NCI-H526 (cell line): Measurements from ENCODE around the gene HAGH.

Source experiments
- DNase-seq, 2 experiments: peaks; one replicate each; lab custom pipeline; 2025; lab: John Stamatoyannopoulos, UW

HAGH gene

DNA sequence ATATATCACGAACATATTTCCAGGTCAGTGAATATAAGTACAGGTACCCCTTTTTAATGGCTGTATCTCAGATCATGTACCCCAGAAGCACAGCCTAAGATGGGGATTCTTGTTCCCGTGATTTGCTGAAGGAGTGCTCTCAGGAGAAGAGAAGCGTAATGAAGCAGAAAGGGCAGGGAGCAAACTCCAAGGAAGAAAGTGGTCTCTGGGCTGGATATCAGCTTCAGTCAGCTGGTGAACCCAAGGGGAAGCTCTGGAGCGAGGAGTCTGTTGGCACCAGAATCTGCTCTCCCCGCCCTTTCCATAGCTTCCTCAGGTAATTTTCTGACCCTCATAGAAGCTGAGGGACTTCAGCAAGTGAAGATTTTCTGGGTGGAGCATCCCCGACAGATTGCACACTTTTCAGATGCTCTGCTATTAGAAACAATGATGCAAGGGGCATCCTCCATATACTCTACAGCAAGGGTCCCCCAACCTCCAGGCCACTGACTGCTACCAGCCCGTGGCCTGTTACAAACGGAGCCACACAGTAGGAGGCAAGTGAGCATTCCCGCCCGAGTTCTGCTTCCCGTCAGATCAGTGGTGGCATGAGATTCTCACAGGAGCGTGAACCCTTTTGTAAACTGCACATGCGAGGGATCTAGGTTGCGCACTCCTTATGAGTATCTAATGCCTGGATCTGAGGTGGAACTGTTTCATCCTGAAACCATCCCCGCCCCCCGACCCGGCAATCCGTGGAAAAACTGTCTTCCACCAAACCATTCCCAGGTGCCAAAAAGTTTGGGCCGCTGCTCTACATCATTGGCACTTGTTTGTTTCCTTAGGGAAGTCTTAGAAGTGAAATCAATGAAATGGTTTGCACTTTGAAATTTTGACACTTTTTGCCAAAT lies 4.8 kb upstream of the HAGH start:
- DNase-seq = no peak

DNA sequence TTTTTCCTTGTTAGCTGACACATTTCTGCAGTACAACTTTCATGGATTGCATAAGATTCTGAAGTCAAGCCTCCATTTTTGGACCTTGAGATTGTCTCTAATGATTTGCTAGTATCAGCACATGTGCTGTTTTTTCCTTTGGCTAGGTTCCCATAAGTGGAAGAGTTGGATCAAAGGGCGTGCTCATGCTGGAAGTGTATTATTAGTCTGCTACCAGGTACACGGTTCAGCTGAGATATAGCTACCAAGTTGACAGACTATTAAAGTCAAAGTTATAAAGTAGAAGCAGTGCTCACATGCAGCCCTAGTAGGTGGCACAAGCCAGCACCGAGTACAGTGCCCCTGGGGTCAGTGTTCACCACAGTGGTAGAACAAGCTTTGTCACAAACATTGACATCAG lies 3.6 kb upstream of the HAGH start:
- DNase-seq = no peak

DNA sequence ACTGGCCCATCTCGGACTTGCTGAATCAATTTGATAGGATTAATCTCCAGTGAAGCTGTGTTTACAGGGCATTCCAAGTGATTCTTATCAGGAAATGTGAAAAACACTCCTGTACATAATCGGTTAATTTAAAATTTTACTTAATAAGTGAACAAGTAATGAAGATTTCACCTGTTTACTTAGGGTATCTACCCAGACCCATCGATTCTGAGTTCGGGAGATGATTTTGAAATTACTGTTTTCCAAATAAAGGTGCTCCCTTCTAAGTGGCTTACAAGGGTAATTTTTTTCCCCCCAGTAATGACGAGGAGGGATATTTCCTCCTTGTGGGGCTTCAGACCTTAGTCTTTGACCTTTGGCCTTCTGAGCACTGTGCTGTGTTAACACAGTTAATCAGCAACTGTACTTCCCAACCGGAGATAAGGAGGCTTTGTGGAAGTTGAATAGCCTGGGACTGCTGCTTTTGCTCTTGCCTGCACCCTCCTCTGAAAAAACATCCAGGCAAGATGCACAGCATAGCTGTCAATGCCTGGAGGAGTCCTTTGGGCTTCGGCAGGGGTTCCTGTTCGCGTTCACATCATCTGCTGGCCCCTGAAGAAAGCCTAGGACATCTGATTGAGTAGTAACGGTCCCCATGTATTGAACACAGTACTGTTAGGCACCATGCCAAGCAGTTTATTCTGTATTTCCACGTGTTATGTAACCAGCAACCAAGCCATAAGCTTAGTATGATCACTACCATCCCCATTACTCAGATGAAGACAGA lies 2.2 kb upstream of the HAGH start:
- DNase-seq = no peak

DNA sequence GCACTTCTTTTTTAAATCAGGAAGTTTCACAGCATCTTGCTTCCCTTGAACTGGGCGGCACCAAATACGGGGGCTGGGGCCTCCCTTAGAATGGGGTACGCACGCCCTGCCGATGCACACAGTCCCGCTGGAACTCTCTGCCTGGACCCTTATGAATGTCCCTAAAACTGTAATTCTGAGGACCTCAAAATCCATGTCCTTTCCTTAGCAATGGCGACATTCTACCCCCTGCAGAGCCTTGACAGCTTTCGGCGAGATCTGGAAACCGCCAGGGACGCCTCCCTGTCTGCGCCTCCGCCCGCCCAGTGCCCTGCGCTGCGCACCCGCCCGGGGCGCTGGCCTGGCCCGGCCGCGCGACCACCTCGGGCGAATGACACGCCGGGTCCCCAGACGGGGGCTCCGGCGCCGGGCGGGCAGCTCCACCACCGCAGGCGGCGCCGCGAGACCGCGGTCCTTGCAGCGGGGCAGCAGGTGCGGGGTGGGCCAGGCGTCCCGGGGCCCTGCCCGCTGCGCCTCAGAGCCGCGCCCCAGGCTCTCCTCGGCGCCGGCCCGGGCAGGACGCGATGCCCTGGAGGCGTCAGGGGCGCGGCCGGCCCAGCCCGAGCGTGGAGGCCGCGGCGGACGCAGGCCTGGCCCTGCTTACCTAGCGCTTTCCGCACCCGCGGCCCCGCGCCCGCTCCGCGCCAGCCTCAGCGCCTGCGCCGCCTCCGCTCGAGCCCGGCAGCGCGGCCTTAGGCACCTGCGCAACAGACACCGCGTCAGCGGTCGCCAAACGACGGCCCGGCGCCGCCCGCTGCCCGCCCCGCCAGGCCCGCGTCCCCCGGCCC lies 548 bp downstream of the HAGH start:
- DNase-seq = peak in 1 of 2 experiments; percentile 71

DNA sequence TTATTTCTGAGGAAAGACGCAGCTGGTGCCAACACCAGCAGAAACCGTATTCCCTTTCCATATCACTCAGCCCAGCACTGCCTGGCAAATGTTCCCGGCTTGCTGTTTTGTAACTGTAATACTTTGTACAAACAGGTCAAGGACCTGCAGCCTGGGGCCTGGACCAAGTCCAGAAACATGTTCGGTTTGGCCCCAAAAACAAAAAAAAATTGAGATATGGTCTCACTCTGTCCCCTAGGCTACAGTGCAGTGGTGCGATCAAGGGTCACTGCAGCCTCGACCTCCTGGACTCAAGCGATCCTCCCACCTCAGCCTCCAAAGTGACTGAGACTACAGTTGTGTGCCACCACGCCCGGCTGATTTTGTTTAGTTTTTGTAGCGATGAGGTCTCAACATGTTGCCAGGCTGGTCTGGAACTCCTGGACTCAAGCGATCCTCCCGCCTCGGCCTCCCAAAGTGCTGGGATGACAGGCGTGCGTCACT lies 1.2 kb downstream of the HAGH start:
- no peak for DNase-seq

DNA sequence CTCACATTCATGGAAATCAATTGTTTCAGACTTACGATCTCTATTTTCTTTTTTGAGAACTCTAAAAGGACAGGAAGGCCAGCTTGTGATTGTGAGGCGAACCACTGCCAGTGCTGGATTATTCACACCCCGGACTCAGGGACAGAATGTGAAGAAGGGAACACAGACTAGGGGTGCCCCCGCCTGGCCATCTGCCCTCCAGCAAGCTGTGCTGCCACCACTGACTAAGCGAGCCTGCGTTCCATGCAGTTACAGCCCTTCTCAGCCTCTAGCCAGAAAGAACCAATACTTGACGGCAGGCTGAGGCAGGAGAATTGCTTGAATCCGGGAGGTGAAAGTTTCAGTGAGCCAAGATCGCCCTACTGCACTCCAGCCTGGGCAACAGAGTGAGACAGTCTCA lies 2.8 kb downstream of the HAGH start:
- DNase-seq = peak in 1 of 2 experiments; percentile 35

DNA sequence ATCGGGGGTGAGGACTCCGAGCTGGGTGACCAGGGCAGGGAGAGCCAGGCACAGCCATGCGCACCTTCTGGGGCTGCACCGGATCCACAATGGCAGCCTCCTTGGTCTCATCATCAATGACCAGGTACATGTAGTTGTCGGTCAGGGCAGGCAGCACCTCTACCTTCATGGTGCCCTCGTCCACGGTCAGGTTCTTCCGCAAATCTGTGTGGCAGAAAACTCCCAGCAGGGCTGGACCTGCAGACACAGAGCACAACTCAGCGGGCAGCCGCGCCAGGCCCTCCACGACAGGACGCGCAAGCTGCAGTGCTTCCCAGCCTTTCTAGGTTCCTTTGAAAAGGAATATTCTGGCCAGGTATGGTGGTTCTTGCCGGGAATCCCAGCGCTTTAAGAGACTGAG lies 3.8 kb downstream of the HAGH start:
- no peak for DNase-seq

DNA sequence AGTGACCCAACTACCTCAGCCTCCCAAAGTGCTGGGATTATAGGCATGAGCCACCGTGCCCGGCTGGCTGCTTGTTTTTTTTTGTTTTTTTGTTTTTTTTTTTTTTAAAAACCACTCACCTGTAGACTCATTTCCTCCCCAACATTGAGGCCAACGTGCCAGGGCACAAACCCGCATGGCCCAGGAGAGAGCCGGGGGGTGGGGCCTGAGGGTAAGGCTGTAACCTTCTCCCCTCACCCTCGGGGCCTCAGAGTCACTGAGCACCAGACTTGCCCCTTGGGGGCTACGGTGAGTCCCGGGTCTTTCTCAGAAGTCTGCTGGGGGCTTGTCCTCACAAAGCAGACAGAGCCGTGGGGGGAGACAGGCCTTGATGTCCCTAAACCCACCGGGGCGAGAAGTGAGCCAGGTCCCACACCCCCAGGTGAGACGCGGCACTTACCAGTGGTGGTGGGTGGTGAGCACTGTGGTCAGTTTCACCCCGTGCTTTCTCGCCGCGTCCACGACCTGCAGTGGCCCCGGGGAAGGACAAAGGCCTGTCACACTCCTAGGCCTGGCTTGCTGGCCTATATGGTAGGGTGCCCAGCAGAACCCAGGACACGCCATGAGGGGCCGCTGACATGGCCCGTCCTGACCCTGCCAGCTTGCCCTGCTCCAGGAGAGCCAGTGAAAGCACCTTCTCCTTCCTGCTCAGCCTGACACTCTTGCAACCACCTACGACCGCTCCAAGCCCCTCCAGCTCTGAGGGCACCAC lies 4.6 kb downstream of the HAGH start:
- no peak for DNase-seq

DNA sequence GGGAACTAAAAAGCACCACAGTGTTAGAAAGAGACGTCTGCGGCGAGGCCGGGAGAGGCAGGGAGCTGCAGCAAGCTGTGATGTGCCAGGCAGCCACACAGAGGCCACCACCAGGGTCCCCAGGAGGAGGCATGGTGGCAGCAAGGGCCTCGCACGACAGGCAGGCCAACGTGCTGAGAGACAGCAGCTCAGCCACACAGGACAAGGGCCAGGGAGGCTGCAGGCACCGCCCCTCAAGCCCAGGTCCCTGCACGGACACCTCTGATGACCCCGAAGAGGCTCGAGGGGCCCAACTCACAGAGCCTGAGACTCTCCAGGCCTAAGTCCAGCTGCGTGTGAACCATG lies 5.7 kb downstream of the HAGH start:
- DNase-seq = no peak

DNA sequence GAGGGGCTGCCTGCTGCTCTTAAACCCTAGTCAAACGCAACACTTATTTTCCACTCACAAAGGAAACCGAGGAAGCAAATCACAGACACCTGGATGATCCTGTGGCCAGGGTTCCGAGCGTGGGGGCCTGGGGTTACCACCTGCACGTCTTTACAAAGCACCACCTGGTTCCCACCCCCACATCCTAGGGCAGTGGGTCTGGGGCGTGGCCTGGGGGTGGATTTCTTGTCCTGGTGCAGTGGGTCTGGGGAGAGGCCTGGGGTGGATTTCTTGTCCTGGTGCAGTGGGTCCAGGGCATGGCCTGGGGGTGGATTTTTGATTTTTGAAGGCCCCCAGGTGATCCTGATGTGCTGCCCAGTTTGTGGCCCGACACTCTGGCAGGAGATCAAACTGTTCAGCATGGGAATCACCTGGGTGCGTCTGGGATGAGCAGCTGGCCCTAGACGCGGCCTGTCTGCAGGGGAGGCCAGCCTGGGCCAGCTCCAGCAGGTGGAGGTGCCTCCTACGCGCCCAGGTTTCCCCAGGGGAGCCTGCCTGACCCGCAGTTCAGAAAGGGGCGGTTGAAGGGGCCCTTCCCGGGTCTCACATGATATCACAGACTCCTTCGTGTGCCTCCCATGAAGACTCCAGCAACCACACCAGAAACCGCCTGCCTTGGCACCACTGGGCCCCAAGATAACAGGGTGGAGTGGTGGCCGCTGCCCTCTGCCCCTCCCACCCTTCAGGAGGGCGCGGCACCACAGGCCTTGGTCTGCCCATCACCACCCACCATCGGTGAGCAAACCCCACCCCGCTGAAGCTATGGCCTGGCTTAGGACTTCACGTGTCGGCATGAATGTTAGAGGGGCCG lies 6.3 kb downstream of the HAGH start:
- no peak for DNase-seq

DNA sequence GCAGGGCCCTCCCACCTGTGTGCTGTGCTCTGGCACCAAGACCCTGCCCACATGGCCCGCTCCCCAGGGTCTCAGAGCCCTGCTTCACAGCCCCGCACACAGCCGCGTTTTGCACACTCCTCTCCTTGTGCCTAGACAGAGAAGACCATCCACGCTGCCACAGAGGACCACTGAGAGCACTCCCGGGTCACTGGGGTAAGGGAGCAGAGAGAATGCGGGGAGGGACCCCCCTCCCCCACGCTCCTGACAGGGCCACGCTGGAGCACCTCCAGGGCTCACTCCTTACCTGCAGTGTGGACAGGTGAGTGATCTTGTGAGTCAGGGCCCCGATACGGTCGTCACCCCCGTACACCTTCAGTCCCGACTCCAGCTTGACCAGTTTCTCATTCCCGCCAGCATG lies 7.0 kb downstream of the HAGH start:
- no peak for DNase-seq

DNA sequence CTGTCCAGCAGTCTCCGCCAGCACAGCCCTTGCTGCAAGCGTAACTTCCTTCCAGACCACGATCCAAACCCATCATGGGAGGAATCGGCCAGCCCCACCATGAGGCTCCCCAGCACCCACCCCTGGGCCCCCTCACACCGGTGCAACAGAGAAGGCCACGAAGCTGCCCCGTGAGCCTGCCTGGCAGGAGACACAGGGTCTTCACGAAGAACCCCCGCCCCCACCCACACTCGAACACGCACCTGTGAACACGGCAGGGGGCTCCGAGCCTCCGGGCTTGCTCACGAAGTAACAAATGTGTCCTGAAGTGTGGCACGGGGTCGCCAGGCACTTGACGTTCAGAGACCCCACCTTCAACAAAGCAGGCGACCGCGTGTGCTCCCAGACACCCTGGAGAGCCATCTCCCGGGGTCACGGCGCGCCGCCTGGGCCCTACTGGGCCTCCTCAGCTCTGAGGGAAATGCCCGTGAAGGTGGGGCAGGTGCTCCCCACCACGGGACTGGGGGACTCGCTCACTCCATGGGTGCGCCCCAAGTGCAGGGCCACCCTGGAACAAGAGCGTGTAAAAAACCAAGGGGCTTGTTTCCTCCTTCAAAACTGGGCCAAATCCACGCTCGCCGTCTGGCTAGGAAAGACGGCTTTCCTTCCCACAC lies 7.6 kb downstream of the HAGH start:
- no peak for DNase-seq

DNA sequence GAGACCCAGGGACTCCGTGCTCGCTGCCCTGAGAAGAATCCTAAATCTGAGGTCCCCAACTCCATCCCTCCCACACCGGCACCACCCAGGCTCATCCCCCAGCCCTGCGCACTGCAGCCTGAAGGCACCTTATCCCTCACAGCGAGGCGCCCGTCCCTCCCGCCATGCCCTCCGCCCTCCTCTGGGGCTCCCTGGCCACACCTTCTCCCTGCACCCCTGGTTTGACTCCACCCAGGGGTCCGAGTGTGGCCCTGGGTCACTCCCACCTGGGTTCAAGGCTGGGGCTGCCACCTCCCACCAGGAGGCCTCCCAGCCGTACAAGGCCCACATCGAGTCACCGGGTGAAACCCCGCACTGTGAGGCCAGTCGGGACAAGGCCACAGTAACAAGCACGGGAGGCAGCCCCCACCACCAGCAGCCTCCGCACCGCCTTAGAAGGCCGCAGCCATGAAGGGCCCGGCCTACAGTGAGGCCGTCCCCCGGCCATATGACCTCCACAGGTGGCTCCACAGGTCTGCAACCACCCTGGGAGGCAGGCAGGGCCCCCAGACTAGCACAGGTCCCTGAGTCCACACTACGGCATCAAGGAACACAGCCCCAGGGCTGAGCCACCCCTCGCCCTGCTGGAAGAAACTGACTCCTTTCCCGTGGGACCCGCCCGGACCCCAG lies 8.3 kb downstream of the HAGH start:
- DNase-seq = no peak

DNA sequence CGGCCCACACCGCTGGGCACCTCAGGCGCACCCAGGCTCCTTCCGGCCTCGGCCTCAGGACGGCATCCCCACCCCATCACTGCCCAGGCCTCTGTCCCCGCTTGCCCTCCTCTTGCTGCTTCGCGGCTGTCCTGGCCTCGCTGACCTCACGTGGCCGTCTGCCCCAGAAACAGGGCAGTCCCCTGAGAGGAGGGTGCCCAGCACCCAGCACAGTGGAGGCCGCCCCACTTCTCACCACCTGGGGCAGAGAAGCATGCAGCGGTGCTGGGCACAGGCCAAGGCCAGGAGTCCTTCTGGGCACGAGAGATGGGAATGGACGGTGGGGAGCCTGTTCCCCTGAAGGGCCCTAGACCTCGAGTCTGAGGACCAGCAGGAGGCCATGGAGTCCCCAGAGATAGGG lies 8.9 kb downstream of the HAGH start:
- no peak for DNase-seq

DNA sequence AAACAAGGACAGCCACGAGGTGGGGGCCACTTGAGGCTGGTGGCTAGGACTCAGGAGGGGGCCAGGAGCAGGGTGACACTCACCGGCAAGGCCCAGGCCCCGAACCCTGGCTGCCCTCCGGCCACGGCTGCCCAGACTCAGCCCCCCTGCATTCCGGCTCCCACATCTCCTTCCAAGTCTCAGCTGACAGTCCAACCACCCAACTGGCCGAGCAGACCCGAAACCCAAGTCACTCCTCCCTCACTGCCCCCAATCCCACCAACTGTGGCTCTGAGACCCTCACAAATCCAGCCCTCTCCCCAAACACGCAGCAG lies 9.4 kb downstream of the HAGH start:
- no peak for DNase-seq

DNA sequence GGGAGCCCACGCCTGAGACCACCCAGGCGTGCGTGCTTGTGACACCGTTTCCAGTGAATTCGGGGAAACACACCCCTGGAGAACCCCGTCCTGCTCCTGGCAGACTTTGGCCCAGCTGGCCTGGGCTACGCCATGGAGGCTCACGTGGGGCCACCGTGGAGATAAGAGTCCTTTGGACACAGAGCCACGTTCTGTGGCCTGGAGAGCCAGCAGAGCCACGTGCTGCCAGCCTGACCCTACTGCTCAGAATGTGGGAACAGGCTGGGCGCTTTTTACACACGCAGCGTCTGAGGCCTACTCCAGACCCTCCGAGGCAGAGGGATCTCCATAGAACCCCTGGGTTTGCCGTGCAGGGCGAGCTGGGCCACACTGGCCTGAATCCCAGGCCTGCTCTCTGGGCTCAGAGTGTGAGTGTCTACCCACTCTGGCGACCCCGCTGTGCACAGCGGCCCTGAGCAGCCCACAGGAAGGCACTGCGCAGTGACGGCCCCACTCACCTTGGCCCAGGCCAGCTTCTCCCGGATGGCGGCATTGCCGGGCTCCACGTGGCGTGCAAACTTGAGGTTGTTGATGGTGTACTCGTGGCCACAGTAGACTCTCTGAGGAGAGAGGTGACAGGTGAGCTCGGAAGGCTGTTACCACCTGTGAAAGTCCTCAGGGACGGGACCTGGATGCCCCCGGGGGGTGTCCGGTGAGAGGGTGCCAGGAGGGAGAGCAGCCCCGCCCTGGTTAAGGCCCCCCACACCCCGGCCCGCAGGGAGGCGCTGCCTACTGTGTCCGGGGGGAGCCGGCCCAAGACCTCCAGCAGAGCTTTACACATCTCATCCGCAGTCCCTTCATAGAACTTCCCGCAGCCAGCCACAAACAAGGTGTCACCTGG lies 10.0 kb downstream of the HAGH start:
- no peak for DNase-seq

DNA sequence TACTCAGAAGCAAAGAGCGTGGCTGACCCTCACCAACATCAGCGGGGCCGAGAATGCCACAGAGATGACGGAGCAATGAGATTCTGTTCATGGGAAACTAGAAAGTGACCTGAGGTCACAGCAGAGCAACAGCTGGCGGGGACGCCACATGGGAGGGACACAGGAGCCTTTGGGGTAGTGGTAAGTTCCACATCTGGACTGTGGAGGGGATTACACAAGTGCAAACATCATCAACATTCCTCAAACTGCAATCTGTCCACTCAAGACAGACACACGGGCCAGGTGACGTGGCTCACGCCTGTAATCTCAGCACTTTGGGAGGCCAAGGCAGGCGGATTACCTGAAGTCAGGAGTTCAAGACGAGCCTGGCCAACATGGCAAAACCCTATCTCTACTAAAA lies 11.2 kb downstream of the HAGH start:
- no peak for DNase-seq

DNA sequence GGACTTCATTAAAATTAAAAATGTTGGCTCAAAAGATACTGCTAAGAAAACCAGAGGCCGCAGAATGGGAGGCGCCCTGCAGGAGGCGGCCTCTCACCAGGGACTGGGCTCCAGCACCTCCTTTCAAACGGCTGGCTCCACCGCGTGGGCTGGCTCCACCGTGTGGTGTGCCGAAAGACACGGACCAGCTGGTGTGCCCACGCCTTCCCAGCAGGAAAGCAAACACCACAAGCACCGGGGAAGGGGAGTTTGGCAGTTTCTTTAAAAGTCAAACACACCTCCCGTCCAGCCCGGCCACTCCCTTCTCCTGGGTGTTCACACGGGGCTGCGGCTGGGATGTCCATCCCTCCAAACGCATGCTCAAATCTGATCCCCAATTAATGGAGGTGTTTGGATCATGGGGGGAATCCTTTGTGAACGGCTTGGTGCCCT lies 13.9 kb downstream of the HAGH start:
- DNase-seq = peak; percentile 3 to 67

DNA sequence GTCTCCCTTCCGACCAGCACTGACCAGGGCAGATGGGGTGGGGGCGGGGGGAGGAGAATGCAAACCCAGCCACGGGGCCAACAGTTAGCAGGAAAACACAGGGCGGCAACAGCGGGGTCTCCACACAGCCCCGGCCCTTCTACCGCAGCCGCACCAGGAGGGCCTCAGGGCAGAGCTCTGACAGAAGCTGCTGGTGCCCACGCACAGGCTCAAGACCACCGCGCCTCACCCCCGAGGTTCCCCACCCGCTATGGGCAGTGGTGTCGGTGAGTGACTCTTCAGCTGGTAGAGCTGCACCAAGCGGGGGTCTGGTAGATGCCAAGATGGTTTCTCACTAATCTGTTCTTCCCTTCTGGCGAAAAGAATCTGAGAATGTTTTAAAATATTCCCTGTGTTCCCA lies 16.1 kb downstream of the HAGH start:
- DNase-seq = no peak
